ENCODE results near the gene FFAR4.

FFAR4 gene

GRCh38 chr10:93593254-93593653 lies 26.8 kb downstream of the FFAR4 start:
- no peak overlapping the region for H3K4me3 ChIP-seq (ENCODE audit: low read depth, low read length)
- no peak for TF ChIP-seq CTCF (IDR thresholded peaks at IDR 0.05; ENCODE audit: control insufficient read depth, extremely low read depth, insufficient read depth)
- no peak for DNase-seq (ENCODE audit: low read depth)

GRCh38 chr10:93593749-93594148 lies 27.3 kb downstream of the FFAR4 start:
- TF ChIP-seq CTCF (IDR thresholded peaks at IDR 0.05; ENCODE audit: control insufficient read depth, extremely low read depth, insufficient read depth), result no peak
- H3K4me3 ChIP-seq (ENCODE audit: low read depth, low read length), result no peak overlapping the region
- DNase-seq (ENCODE audit: low read depth), result no peak

- no peak overlapping the region for H3K4me3 ChIP-seq (ENCODE audit: low read depth, low read length)
- DNase-seq (ENCODE audit: low read depth), result no peak
- TF ChIP-seq CTCF (IDR thresholded peaks at IDR 0.05; ENCODE audit: control insufficient read depth, extremely low read depth, insufficient read depth), result no peak
These were observed 28.1 kb downstream of the FFAR4 start for GRCh38 chr10:93594518-93594917.

GRCh38 chr10:93595378-93596161 lies 29.1 kb downstream of the FFAR4 start:
- H3K4me3 ChIP-seq (ENCODE audit: low read depth, low read length), result no peak overlapping the region
- TF ChIP-seq CTCF (IDR thresholded peaks at IDR 0.05; ENCODE audit: control insufficient read depth, extremely low read depth, insufficient read depth), result no peak
- no peak for DNase-seq (ENCODE audit: low read depth)

- no peak for TF ChIP-seq CTCF (IDR thresholded peaks at IDR 0.05; ENCODE audit: control insufficient read depth, extremely low read depth, insufficient read depth)
- DNase-seq (ENCODE audit: low read depth), result no peak
These were observed 30.1 kb downstream of the FFAR4 start for GRCh38 chr10:93596539-93596938.

GRCh38 chr10:93597075-93597599 lies 30.7 kb downstream of the FFAR4 start:
- no peak for DNase-seq (ENCODE audit: low read depth)
- no peak overlapping the region for H3K4me3 ChIP-seq (ENCODE audit: low read depth, low read length)
- TF ChIP-seq CTCF (IDR thresholded peaks at IDR 0.05; ENCODE audit: control insufficient read depth, extremely low read depth, insufficient read depth), result no peak

More at GRCh38 chr10:93596539-93596938, 30.1 kb downstream of the FFAR4 start:
- no peak overlapping the region for H3K4me3 ChIP-seq (ENCODE audit: low read depth, low read length)

All from LNCaP clone FGC (cell line).